Muscle of back (tissue), 11 donors: ENCODE data around the gene ARMS2. TPM values are rescaled to one million over a fixed set of nuclear protein-coding genes. Genes with fewer than 3 reads are reported as not detected.

Experiments used
- DNase-seq, 3 donors: peaks; one replicate each; pipeline versions ENCODE4 v3.0.0 to v3.0.0-alpha.2; 2013
- polyA plus RNA-seq, 10 donors: library from polyadenylated mRNA; unstranded; fragments of 120-200 nt; gene quantifications; one replicate each; pipeline ENCODE4 v1.2.1, GENCODE V29; 2013; ENCODE audit not compliant: insufficient read length in 10 of 10

Gene ARMS2
- polyA plus RNA-seq, 10 donors, result 0.16 to 0.56 (median 0.35) TPM; not detected in 6

GRCh38 chr10:122492999-122493481, 38.6 kb downstream of the ARMS2 start:
- peak; percentile 88 to 97 (median 92) for DNase-seq

GRCh38 chr10:122493761-122494160, 39.3 kb downstream of the ARMS2 start:
- DNase-seq, result peak in 1 of 3 donors; percentile 14

GRCh38 chr10:122494173-122494820, 39.8 kb downstream of the ARMS2 start:
- peak in 1 of 3 donors; percentile 37 for DNase-seq

- no peak for DNase-seq
These were observed 40.4 kb downstream of the ARMS2 start for GRCh38 chr10:122494833-122495232.

GRCh38 chr10:122495406-122496340, 41.2 kb downstream of the ARMS2 start:
- DNase-seq, result peak in 1 of 3 donors; percentile 54

GRCh38 chr10:122497241-122497640, 42.8 kb downstream of the ARMS2 start:
- DNase-seq, result no peak

- DNase-seq, result no peak
These were observed 44.1 kb downstream of the ARMS2 start for GRCh38 chr10:122498521-122498920.

- DNase-seq, result no peak
These were observed 44.6 kb downstream of the ARMS2 start for GRCh38 chr10:122499012-122499411.

- peak in 2 of 3 donors; percentile 63 to 80 for DNase-seq
These were observed 45.1 kb downstream of the ARMS2 start for GRCh38 chr10:122499491-122499941.

GRCh38 chr10:122500194-122500593, 45.7 kb downstream of the ARMS2 start:
- no peak for DNase-seq

- no peak for DNase-seq
These were observed 46.3 kb downstream of the ARMS2 start for GRCh38 chr10:122500726-122501125.

GRCh38 chr10:122503012-122503411, 48.6 kb downstream of the ARMS2 start:
- peak in 1 of 3 donors; percentile 59 for DNase-seq

- no peak for DNase-seq
These were observed 49.6 kb downstream of the ARMS2 start for GRCh38 chr10:122503886-122504609.

- peak; percentile 85 to 97 (median 91) for DNase-seq
These were observed 50.1 kb downstream of the ARMS2 start for GRCh38 chr10:122504610-122504950.

GRCh38 chr10:122505011-122505410, 50.6 kb downstream of the ARMS2 start:
- DNase-seq, result no peak

- DNase-seq, result peak in 1 of 3 donors; percentile 65
These were observed 51.6 kb downstream of the ARMS2 start for GRCh38 chr10:122505885-122506645.

Other genes with a start within 250 kb of the ARMS2 start
- under 1 TPM in 5 of 10 donors, not detected in 5; 0.07 to 0.43 (median 0.31) TPM for gene BTBD16, start 183.4 kb upstream of the ARMS2 start, polyA plus RNA-seq
- gene PLEKHA1, start 79.9 kb upstream of the ARMS2 start, polyA plus RNA-seq, result 10 to 100 TPM; 32.6 to 46.7 (median 34.4) TPM
- gene HTRA1, start 6.9 kb downstream of the ARMS2 start, polyA plus RNA-seq, result 100 to 1,000 TPM in 6 of 10 donors, 10 to 100 TPM in 4; 86.1 to 172 (median 119) TPM
- gene DMBT1, start 106.1 kb downstream of the ARMS2 start, polyA plus RNA-seq, result 1 to 10 TPM in 1 of 10 donors, under 1 TPM in 1, not detected in 8; 0.19 to 1.9 TPM
- gene C10orf120, start 245.2 kb downstream of the ARMS2 start, polyA plus RNA-seq, result not detected